ENCODE measurements around the gene IL6. TPM values are rescaled to one million over a fixed set of nuclear protein-coding genes. Genes with fewer than 3 reads are reported as not detected.
"Not testable (repeated sequence)": the region's sequence is repeated elsewhere in the genome, so short reads cannot be mapped to it uniquely, and the experiment has no call there.

IL6 gene
- total RNA-seq, 1 donor from 2014 or later = 8.5 TPM

- Histone ChIP-seq H3K27me3 (ENCODE audit: control insufficient read depth, insufficient read depth, low read length) (no peaks in the 10 kb centered on the region), H3K4me3 (ENCODE audit: low read depth, low read length) (no peak overlapping the region), H3K36me3 (ENCODE audit: control insufficient read depth, insufficient read depth, low read length) (no peaks in the 10 kb centered on the region)
- DNase-seq (ENCODE audit: low read depth) = no peak
- TF ChIP-seq CTCF (IDR thresholded peaks at IDR 0.05; ENCODE audit: insufficient read depth, low read length, poor library complexity, severe bottlenecking) = no peak
Measured at GRCh38 chr7:22702516-22702915, 24.5 kb upstream of the IL6 start.

GRCh38 chr7:22703107-22703855, 23.7 kb upstream of the IL6 start:
- not testable (repeated sequence) for H3K27me3 ChIP-seq (ENCODE audit: control insufficient read depth, insufficient read depth, low read length); DNase-seq (ENCODE audit: low read depth); H3K4me3 ChIP-seq (ENCODE audit: low read depth, low read length); H3K36me3 ChIP-seq (ENCODE audit: control insufficient read depth, insufficient read depth, low read length)

GRCh38 chr7:22703978-22704610, 22.9 kb upstream of the IL6 start:
- DNase-seq (ENCODE audit: low read depth); H3K4me3 ChIP-seq (ENCODE audit: low read depth, low read length); H3K36me3 ChIP-seq (ENCODE audit: control insufficient read depth, insufficient read depth, low read length); H3K27me3 ChIP-seq (ENCODE audit: control insufficient read depth, insufficient read depth, low read length): not testable (repeated sequence)

- H3K4me3 ChIP-seq (ENCODE audit: low read depth, low read length); H3K36me3 ChIP-seq (ENCODE audit: control insufficient read depth, insufficient read depth, low read length): not testable (repeated sequence)
Measured at GRCh38 chr7:22704722-22705121, 22.3 kb upstream of the IL6 start.

DNA sequence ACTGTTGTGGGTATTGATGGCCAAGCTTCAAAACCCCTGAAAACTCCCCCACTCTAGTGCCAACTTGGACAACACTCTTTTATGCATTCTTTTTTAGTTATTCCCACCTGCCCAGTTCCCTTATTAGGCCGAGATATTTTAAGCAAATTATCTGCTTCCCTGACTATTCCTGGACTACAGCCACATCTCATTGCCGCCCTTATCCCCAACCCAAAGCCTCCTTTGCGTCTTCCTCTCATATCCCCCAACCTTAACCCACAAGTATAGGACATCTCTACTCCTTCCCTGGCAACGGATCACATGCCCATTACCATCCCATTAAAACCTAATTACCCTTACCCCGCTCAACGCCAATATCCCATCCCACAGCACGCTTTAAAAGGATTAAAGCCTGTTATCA, 21.1 kb upstream of the IL6 start:
- H3K36me3 ChIP-seq (ENCODE audit: control insufficient read depth, insufficient read depth, low read length); H3K27me3 ChIP-seq (ENCODE audit: control insufficient read depth, insufficient read depth, low read length); DNase-seq (ENCODE audit: low read depth); H3K4me3 ChIP-seq (ENCODE audit: low read depth, low read length): not testable (repeated sequence)

More at GRCh38 chr7:22704722-22705121, 22.3 kb upstream of the IL6 start:
- not testable (repeated sequence) for DNase-seq (ENCODE audit: low read depth); H3K27me3 ChIP-seq (ENCODE audit: control insufficient read depth, insufficient read depth, low read length)

- not testable (repeated sequence) for H3K27me3 ChIP-seq (ENCODE audit: control insufficient read depth, insufficient read depth, low read length); H3K36me3 ChIP-seq (ENCODE audit: control insufficient read depth, insufficient read depth, low read length); H3K4me3 ChIP-seq (ENCODE audit: low read depth, low read length); DNase-seq (ENCODE audit: low read depth)
Measured at GRCh38 chr7:22707026-22707691, 19.8 kb upstream of the IL6 start.

DNA sequence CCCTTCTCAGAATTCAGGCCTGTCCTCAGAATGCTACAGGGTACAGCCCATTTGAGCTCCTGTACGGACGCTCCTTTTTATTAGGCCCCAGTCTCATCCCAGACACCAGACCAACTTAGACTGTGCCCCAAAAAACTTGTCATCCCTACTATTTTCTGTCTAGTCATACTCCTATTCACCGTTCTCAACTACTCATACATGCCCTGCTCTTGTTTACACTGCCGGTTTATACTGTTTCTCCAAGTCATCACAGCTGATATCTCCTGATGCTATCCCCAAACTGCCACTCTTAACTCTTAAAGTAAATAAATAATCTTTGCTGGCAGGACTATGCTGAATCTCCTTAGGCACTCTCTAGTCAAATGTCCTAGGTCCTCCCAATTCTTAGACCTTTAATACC, 18.8 kb upstream of the IL6 start:
- not testable (repeated sequence) for H3K27me3 ChIP-seq (ENCODE audit: control insufficient read depth, insufficient read depth, low read length); H3K4me3 ChIP-seq (ENCODE audit: low read depth, low read length); DNase-seq (ENCODE audit: low read depth)

DNA sequence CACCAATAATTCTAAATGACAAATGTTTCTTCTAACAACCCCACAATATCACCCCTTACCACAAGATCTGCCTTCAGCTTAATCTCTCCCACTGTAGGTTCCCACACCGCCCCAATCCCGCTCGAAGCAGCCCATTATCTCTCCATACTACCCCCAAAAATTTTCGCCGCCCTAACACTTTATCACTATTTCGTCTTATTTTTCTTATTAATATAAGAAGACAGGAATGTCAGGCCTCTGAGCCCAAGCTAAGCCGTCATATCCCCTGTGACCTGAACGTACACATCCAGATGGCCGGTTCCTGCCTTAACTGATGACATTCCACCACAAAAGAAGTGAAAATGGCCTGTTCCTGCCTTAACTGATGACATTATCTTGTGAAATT, 18.3 kb upstream of the IL6 start:
- H3K27me3 ChIP-seq (ENCODE audit: control insufficient read depth, insufficient read depth, low read length); H3K36me3 ChIP-seq (ENCODE audit: control insufficient read depth, insufficient read depth, low read length); H3K4me3 ChIP-seq (ENCODE audit: low read depth, low read length); DNase-seq (ENCODE audit: low read depth): not testable (repeated sequence)

More for the DNA sequence above, 18.8 kb upstream of the IL6 start:
- not testable (repeated sequence) for H3K36me3 ChIP-seq (ENCODE audit: control insufficient read depth, insufficient read depth, low read length)

DNA sequence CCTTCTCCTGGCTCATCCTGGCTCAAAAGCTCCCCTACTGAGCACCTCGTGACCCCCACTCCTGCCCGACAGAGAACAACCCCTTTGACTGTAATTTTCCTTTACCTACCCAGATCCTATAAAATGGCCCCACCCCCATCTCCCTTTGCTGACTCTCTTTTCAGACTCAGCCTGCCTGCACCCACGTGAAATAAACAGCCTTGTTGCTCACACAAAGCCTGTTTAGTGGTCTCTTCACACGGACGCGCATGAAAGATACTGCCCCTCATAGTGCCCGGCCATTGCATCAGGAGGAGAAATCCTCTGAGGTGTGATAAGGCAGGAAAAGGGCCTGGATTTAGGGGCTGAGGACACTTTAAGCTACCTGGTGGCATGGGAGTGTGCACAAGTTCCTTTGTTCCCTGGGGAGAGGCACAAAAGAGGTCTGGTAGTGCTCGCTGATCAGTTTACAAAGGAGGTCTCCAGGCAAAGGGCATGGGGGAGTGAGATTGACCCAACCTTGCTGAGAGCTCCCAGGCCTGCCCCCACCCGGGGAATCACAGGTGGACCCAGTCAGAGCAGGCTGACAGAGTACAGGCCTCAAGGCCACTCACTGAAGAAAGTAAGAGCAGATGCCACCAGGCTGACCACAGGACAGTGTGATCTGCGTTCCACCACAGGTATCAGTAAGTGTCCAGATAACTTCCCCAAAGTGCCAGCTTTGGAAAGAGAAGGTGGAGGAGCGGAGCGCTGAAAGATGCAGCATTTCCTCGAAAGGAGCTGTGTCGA, 17.8 kb upstream of the IL6 start:
- H3K36me3 ChIP-seq (ENCODE audit: control insufficient read depth, insufficient read depth, low read length); H3K27me3 ChIP-seq (ENCODE audit: control insufficient read depth, insufficient read depth, low read length); H3K4me3 ChIP-seq (ENCODE audit: low read depth, low read length); DNase-seq (ENCODE audit: low read depth): not testable (repeated sequence)

All from kidney epithelial cell (primary cell).